Endodermal cell (in vitro differentiated cells): ENCODE measurements around the gene ROBO1. TPM values are rescaled to one million over a fixed set of nuclear protein-coding genes. Genes with fewer than 3 reads are reported as not detected.

Source experiments
- DNase-seq: peaks from one replicate; pipeline ENCODE4 v3.0.0-alpha.2; 2017
- H3K27ac ChIP-seq: 2 replicates; pipeline ENCODE4 v1.5.1; 2013; ENCODE audit warnings: mild to moderate bottlenecking, low read depth, low read length, moderate library complexity
- H3K27me3 ChIP-seq: 2 replicates; pipeline ENCODE4 v1.6.1; 2013; ENCODE audit warnings: mild to moderate bottlenecking, low read length, moderate library complexity; ENCODE audit not compliant: insufficient read depth, control insufficient read depth, poor library complexity, severe bottlenecking
- H3K36me3 ChIP-seq: 2 replicates; pipeline ENCODE4 v1.7.0; 2013; ENCODE audit warnings: mild to moderate bottlenecking, low read length, moderate library complexity; ENCODE audit not compliant: control insufficient read depth, insufficient read depth
- H3K4me1 ChIP-seq: one replicate; pipeline ENCODE4 v1.7.0; 2013; ENCODE audit warnings: low read length; ENCODE audit not compliant: control insufficient read depth, insufficient read depth
- H3K4me3 ChIP-seq: 2 replicates; pipeline ENCODE4 v1.5.1; 2013; ENCODE audit warnings: mild to moderate bottlenecking, low read length, moderate library complexity
- H3K9ac ChIP-seq: 2 replicates; pipeline ENCODE4 v1.6.1; 2013; ENCODE audit warnings: mild to moderate bottlenecking, low read length, moderate library complexity; ENCODE audit not compliant: poor library complexity, severe bottlenecking; ENCODE audit errors: extremely low read depth
- H3K9me3 ChIP-seq: 2 replicates; pipeline ENCODE4 v1.6.1; 2013; ENCODE audit warnings: mild to moderate bottlenecking, low read length, moderate library complexity; ENCODE audit not compliant: control insufficient read depth
- H3K27ac Mint-ChIP-seq: 2 replicates; pipeline ENCODE4 v1.8.0; 2020; ENCODE audit warnings: mixed read lengths
- H3K27me3 Mint-ChIP-seq: 2 replicates; pipeline ENCODE4 v1.8.0; 2021; ENCODE audit warnings: mild to moderate bottlenecking, mixed read lengths; ENCODE audit not compliant: insufficient read depth
- H3K36me3 Mint-ChIP-seq: 2 replicates; pipeline ENCODE4 v1.8.0; 2020; ENCODE audit warnings: low read depth, mixed read lengths
- H3K4me1 Mint-ChIP-seq: 2 replicates; pipeline ENCODE4 v1.8.0; 2020; ENCODE audit warnings: mixed read lengths
- H3K4me3 Mint-ChIP-seq: 2 replicates; pipeline ENCODE4 v1.8.0; 2020; ENCODE audit warnings: mild to moderate bottlenecking, moderate library complexity, mixed read lengths
- H3K9me3 Mint-ChIP-seq: 2 replicates; pipeline ENCODE4 v1.8.0; 2020; ENCODE audit warnings: mild to moderate bottlenecking, mixed read lengths
- WGBS, 2 experiments: methylation state at CpG; one replicate each; pipeline versions ENCODE4 v1.1.5 to v1.1.7; 2013; ENCODE audit warnings: missing lambda C conversion rate in 2 of 2, mixed read lengths in 1 of 2; ENCODE audit not compliant: insufficient coverage in 1 of 2, insufficient read length in 1 of 2; 5-methylcytosine and 5-hydroxymethylcytosine counted together
- total RNA-seq, 2 donors: library from RNA; stranded (reverse); fragmentation: NEBNext Ultra II Directional in 1 of 2; extraction: Animal tissue kit (Norgen Biotek cat#: 25700) in 1 of 2; gene quantifications; 2 replicates in 1 of 2; 3 replicates in 1 of 2; pipeline ENCODE4 v1.2.1, GENCODE V29; 2021
- TF ChIP-seq, protein P1 (sequence below): fragments of 200-600 bp; sonication (generic); conservative IDR thresholded peaks from 2 replicates; pipeline ENCODE4 v1.5.0; 2021; ENCODE audit warnings: antibody characterized with exemption, mild to moderate bottlenecking

The ROBO1 gene
- total RNA-seq, 2 donors from 2014 or later: 74.8 to 75.9 TPM

DNA sequence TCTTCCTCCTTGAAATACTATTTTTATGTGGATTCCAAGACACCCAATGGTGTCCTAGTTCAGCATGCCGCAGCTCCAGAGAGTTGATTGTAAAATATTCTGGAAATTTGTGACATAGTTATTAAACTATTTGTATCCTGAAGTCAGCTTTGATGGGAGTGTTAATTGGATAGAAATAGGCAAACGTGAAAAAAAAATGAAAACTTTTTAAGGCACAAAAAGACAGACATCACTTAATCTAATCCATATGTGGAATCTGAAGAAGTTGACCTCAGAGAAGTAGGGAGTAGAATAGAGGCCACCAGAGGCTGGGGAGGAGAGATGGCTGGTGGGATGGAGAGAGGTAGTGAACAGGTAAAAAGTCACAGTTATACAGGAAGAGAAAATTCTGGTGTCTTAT, 704.2 kb downstream of the ROBO1 start:
- no peaks in the 10 kb centered on the region for H3K27me3 Mint-ChIP-seq
- peaks cover 1% of the 10 kb centered on the region for H3K4me1 Mint-ChIP-seq
- TF ChIP-seq, protein P1, sequence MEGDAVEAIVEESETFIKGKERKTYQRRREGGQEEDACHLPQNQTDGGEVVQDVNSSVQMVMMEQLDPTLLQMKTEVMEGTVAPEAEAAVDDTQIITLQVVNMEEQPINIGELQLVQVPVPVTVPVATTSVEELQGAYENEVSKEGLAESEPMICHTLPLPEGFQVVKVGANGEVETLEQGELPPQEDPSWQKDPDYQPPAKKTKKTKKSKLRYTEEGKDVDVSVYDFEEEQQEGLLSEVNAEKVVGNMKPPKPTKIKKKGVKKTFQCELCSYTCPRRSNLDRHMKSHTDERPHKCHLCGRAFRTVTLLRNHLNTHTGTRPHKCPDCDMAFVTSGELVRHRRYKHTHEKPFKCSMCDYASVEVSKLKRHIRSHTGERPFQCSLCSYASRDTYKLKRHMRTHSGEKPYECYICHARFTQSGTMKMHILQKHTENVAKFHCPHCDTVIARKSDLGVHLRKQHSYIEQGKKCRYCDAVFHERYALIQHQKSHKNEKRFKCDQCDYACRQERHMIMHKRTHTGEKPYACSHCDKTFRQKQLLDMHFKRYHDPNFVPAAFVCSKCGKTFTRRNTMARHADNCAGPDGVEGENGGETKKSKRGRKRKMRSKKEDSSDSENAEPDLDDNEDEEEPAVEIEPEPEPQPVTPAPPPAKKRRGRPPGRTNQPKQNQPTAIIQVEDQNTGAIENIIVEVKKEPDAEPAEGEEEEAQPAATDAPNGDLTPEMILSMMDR: no peak
- no peaks in the 10 kb centered on the region for H3K4me1 ChIP-seq
- H3K27ac Mint-ChIP-seq: no peak overlapping the region
- no peak overlapping the region for H3K4me3 Mint-ChIP-seq
- no peak overlapping the region for H3K27ac ChIP-seq
- H3K36me3 Mint-ChIP-seq: peaks cover 2% of the 10 kb centered on the region
- WGBS, 2 experiments: 84% methylated on average over 1 of the region's 2 CpGs; no CpG with 5 or more reads in 1 of the 2 experiments
- H3K4me3 ChIP-seq: no peak overlapping the region
- peaks cover 39% of the 10 kb centered on the region for H3K9me3 Mint-ChIP-seq
- H3K27me3 ChIP-seq: no peaks in the 10 kb centered on the region
- H3K9ac ChIP-seq: no peak overlapping the region
- peaks cover 6% of the 10 kb centered on the region for H3K9me3 ChIP-seq
- no peak for DNase-seq
- H3K36me3 ChIP-seq: no peaks in the 10 kb centered on the region

- no peaks in the 10 kb centered on the region for H3K4me1 ChIP-seq
- Mint-ChIP-seq H3K36me3 (peaks cover 7% of the 10 kb centered on the region), H3K27ac (no peak overlapping the region), H3K4me1 (no peaks in the 10 kb centered on the region), H3K4me3 (no peak overlapping the region), H3K9me3 (peaks cover 56% of the 10 kb centered on the region), H3K27me3 (no peaks in the 10 kb centered on the region)
- H3K9ac ChIP-seq: no peak overlapping the region
- H3K27ac ChIP-seq: no peak overlapping the region
- no peak for DNase-seq
- TF ChIP-seq, protein P1: no peak
- H3K27me3 ChIP-seq: no peaks in the 10 kb centered on the region
- peaks cover 16% of the 10 kb centered on the region for H3K9me3 ChIP-seq
- no peak overlapping the region for H3K4me3 ChIP-seq
- 86% methylated on average over 3 of the region's 3 CpGs; no CpG with 5 or more reads in 1 of the 2 experiments for WGBS, 2 experiments
- H3K36me3 ChIP-seq: no peaks in the 10 kb centered on the region
Measured at GRCh38 chr3:79057756-79058155, 710.0 kb downstream of the ROBO1 start.

DNA sequence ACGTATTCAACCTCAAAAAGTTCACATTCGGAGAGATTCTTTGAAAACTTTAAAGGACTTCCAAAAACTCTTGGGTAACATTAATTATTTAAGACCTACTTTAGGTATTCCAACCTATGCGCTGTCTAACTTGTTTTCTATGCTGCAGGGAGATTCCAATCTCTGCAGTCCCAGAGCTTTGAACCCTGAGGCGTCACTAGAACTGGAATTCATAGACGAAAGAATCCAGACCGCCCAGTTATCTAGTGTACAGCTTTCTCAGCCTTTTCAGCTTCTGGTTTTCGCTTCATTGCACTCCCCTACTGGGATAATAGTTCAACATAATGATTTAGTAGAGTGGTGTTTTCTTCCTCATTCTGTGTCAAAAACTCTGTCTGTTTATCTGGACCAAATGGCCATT, 711.3 kb downstream of the ROBO1 start:
- no peaks in the 10 kb centered on the region for H3K27me3 ChIP-seq
- TF ChIP-seq, protein P1: no peak
- no peaks in the 10 kb centered on the region for H3K4me1 ChIP-seq
- H3K27ac ChIP-seq: no peak overlapping the region
- Mint-ChIP-seq H3K9me3 (peaks cover 56% of the 10 kb centered on the region), H3K4me1 (no peaks in the 10 kb centered on the region), H3K27me3 (no peaks in the 10 kb centered on the region), H3K27ac (no peak overlapping the region), H3K4me3 (no peak overlapping the region), H3K36me3 (peaks cover 18% of the 10 kb centered on the region)
- no peak for DNase-seq
- no peak overlapping the region for H3K4me3 ChIP-seq
- H3K9me3 ChIP-seq: peaks cover 28% of the 10 kb centered on the region
- no peaks in the 10 kb centered on the region for H3K36me3 ChIP-seq
- 85 to 94% methylated on average over 6 to 7 of the region's 7 CpGs for WGBS, 2 experiments
- no peak overlapping the region for H3K9ac ChIP-seq
